ENCODE data around the gene RABL2B.
"Not testable (repeated sequence)": the region's sequence is repeated elsewhere in the genome, so short reads cannot be mapped to it uniquely, and the experiment has no call there.

The RABL2B gene

GRCh38 chr22:50775132-50775531 is 8.3 kb downstream of the RABL2B start:
- not testable (repeated sequence) for H3K36me3 ChIP-seq (ENCODE audit: insufficient read depth, low read length); H3K9me2 ChIP-seq (replicated peaks; ENCODE audit: low read depth, low read length); H3K4me1 ChIP-seq (ENCODE audit: insufficient read depth, low read length, poor library complexity, severe bottlenecking); H3F3A ChIP-seq (ENCODE audit: low read depth); H3K9ac ChIP-seq (ENCODE audit: low read depth, low read length, poor library complexity, severe bottlenecking); H2AFZ ChIP-seq (ENCODE audit: low read length); H3K9me3 ChIP-seq (ENCODE audit: insufficient read depth, low read depth, low read length); H3K27me3 ChIP-seq (ENCODE audit: insufficient read depth, low read length, poor library complexity, severe bottlenecking); H3K79me2 ChIP-seq (ENCODE audit: insufficient read depth, low read length); H3K4me3 ChIP-seq (ENCODE audit: low read length, poor library complexity, severe bottlenecking); H4K20me1 ChIP-seq (ENCODE audit: insufficient read depth, low read length, poor library complexity, severe bottlenecking); H3K4me2 ChIP-seq (ENCODE audit: low read depth, low read length, poor library complexity, severe bottlenecking)
- TF ChIP-seq CTCF (conservative IDR thresholded peaks at IDR 0.05; ENCODE audit: low read length): peak; percentile 63

- H3K4me2 ChIP-seq (ENCODE audit: low read depth, low read length, poor library complexity, severe bottlenecking); H3K36me3 ChIP-seq (ENCODE audit: insufficient read depth, low read length); H3K9me2 ChIP-seq (replicated peaks; ENCODE audit: low read depth, low read length); H3K4me1 ChIP-seq (ENCODE audit: insufficient read depth, low read length, poor library complexity, severe bottlenecking); H2AFZ ChIP-seq (ENCODE audit: low read length); H3K27me3 ChIP-seq (ENCODE audit: insufficient read depth, low read length, poor library complexity, severe bottlenecking); H3F3A ChIP-seq (ENCODE audit: low read depth); H3K9ac ChIP-seq (ENCODE audit: low read depth, low read length, poor library complexity, severe bottlenecking); H3K9me3 ChIP-seq (ENCODE audit: insufficient read depth, low read depth, low read length); H3K79me2 ChIP-seq (ENCODE audit: insufficient read depth, low read length); H4K20me1 ChIP-seq (ENCODE audit: insufficient read depth, low read length, poor library complexity, severe bottlenecking); H3K4me3 ChIP-seq (ENCODE audit: low read length, poor library complexity, severe bottlenecking): not testable (repeated sequence)
These were observed 19.1 kb downstream of the RABL2B start for GRCh38 chr22:50764288-50764687.

GRCh38 chr22:50761829-50762228 is 21.6 kb downstream of the RABL2B start:
- not testable (repeated sequence) for H2AFZ ChIP-seq (ENCODE audit: low read length); H3K4me3 ChIP-seq (ENCODE audit: low read length, poor library complexity, severe bottlenecking); H4K20me1 ChIP-seq (ENCODE audit: insufficient read depth, low read length, poor library complexity, severe bottlenecking); H3K9me2 ChIP-seq (replicated peaks; ENCODE audit: low read depth, low read length); H3K79me2 ChIP-seq (ENCODE audit: insufficient read depth, low read length); H3K4me1 ChIP-seq (ENCODE audit: insufficient read depth, low read length, poor library complexity, severe bottlenecking); H3F3A ChIP-seq (ENCODE audit: low read depth); H3K9me3 ChIP-seq (ENCODE audit: insufficient read depth, low read depth, low read length); H3K4me2 ChIP-seq (ENCODE audit: low read depth, low read length, poor library complexity, severe bottlenecking); H3K9ac ChIP-seq (ENCODE audit: low read depth, low read length, poor library complexity, severe bottlenecking); H3K27me3 ChIP-seq (ENCODE audit: insufficient read depth, low read length, poor library complexity, severe bottlenecking); H3K36me3 ChIP-seq (ENCODE audit: insufficient read depth, low read length)

GRCh38 chr22:50759597-50760341 is 23.7 kb downstream of the RABL2B start:
- not testable (repeated sequence) for H3K4me2 ChIP-seq (ENCODE audit: low read depth, low read length, poor library complexity, severe bottlenecking)

More at GRCh38 chr22:50759597-50760341, 23.7 kb downstream of the RABL2B start:
- not testable (repeated sequence) for H4K20me1 ChIP-seq (ENCODE audit: insufficient read depth, low read length, poor library complexity, severe bottlenecking); H3K36me3 ChIP-seq (ENCODE audit: insufficient read depth, low read length); H3K9ac ChIP-seq (ENCODE audit: low read depth, low read length, poor library complexity, severe bottlenecking); H2AFZ ChIP-seq (ENCODE audit: low read length); H3K9me3 ChIP-seq (ENCODE audit: insufficient read depth, low read depth, low read length); H3K4me1 ChIP-seq (ENCODE audit: insufficient read depth, low read length, poor library complexity, severe bottlenecking); H3K9me2 ChIP-seq (replicated peaks; ENCODE audit: low read depth, low read length); H3K4me3 ChIP-seq (ENCODE audit: low read length, poor library complexity, severe bottlenecking); H3F3A ChIP-seq (ENCODE audit: low read depth); H3K79me2 ChIP-seq (ENCODE audit: insufficient read depth, low read length); H3K27me3 ChIP-seq (ENCODE audit: insufficient read depth, low read length, poor library complexity, severe bottlenecking)

All from Loucy (cell line).